Endothelial cell (in vitro differentiated cells): Measurements from ENCODE around the gene SPTB. TPM values are rescaled to one million over a fixed set of nuclear protein-coding genes. Genes with fewer than 3 reads are reported as not detected.

Source experiments
- DNase-seq: peaks from one replicate; pipeline ENCODE4 v3.0.0; 2021; ENCODE audit warnings: low spot score
- H3K27ac Mint-ChIP-seq: one replicate; pipeline ENCODE4 v1.8.0; 2021; ENCODE audit warnings: mixed read lengths, inconsistent platforms; ENCODE audit not compliant: unreplicated experiment
- H3K27me3 Mint-ChIP-seq: one replicate; pipeline ENCODE4 v1.8.0; 2021; ENCODE audit warnings: mild to moderate bottlenecking, moderate library complexity, mixed read lengths, inconsistent platforms; ENCODE audit not compliant: unreplicated experiment
- H3K36me3 Mint-ChIP-seq: one replicate; pipeline ENCODE4 v1.8.0; 2021; ENCODE audit warnings: mild to moderate bottlenecking, low read depth, mixed read lengths, inconsistent platforms; ENCODE audit not compliant: unreplicated experiment
- H3K4me1 Mint-ChIP-seq: one replicate; pipeline ENCODE4 v1.8.0; 2021; ENCODE audit warnings: mild to moderate bottlenecking, mixed read lengths, inconsistent platforms; ENCODE audit not compliant: unreplicated experiment
- H3K4me3 Mint-ChIP-seq: one replicate; pipeline ENCODE4 v1.8.0; 2021; ENCODE audit warnings: mild to moderate bottlenecking, mixed read lengths, inconsistent platforms; ENCODE audit not compliant: unreplicated experiment
- H3K9me3 Mint-ChIP-seq: one replicate; pipeline ENCODE4 v1.8.0; 2021; ENCODE audit warnings: mixed read lengths, inconsistent platforms; ENCODE audit not compliant: unreplicated experiment
- total RNA-seq: library from RNA; stranded (reverse); fragmentation: NEBNext Ultra II Directional; extraction: Animal tissue kit (Norgen Biotek cat#: 25700); gene quantifications from one replicate; pipeline ENCODE4 v1.2.1, GENCODE V29; 2021; ENCODE audit not compliant: unreplicated experiment
- TF ChIP-seq, protein P1 (sequence below): fragments of 200-600 bp; sonication (generic); IDR thresholded peaks from one replicate; pipeline ENCODE4 v1.5.0; 2021; ENCODE audit warnings: antibody characterized with exemption; ENCODE audit not compliant: unreplicated experiment

Gene SPTB
- total RNA-seq, 1 donor from 2014 or later = 0.08 TPM

- Mint-ChIP-seq H3K36me3 (no peaks in the 10 kb centered on the region), H3K4me1 (peaks cover 2% of the 10 kb centered on the region), H3K4me3 (no peak overlapping the region), H3K27ac (no peak overlapping the region), H3K27me3 (peaks cover 12% of the 10 kb centered on the region), H3K9me3 (no peaks in the 10 kb centered on the region)
- no peak for DNase-seq
- TF ChIP-seq, protein P1, sequence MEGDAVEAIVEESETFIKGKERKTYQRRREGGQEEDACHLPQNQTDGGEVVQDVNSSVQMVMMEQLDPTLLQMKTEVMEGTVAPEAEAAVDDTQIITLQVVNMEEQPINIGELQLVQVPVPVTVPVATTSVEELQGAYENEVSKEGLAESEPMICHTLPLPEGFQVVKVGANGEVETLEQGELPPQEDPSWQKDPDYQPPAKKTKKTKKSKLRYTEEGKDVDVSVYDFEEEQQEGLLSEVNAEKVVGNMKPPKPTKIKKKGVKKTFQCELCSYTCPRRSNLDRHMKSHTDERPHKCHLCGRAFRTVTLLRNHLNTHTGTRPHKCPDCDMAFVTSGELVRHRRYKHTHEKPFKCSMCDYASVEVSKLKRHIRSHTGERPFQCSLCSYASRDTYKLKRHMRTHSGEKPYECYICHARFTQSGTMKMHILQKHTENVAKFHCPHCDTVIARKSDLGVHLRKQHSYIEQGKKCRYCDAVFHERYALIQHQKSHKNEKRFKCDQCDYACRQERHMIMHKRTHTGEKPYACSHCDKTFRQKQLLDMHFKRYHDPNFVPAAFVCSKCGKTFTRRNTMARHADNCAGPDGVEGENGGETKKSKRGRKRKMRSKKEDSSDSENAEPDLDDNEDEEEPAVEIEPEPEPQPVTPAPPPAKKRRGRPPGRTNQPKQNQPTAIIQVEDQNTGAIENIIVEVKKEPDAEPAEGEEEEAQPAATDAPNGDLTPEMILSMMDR = no peak
These were observed 1.9 kb downstream of the SPTB start for GRCh38 chr14:64877846-64878245.

DNA sequence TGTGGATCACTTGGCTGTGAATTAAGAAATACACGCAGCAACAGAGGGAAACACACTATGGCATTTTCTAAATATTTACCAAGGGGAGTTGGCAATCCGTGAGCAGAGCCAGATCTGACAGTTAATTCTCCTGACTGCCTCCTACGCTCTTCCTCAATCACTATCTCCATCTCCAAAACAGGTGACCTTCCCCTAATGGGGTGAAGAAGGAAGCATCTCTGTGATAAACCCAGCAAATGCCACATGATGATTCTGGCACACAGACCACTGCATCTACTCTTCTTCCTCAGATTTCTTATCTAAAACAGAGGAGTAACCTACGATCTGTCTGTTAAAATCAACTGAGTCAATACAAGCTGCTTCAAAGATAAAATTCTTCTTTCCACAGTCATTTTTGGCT, 4.4 kb downstream of the SPTB start:
- H3K36me3 Mint-ChIP-seq = no peaks in the 10 kb centered on the region
- peaks cover 5% of the 10 kb centered on the region for H3K27me3 Mint-ChIP-seq
- H3K27ac Mint-ChIP-seq = no peak overlapping the region
- no peaks in the 10 kb centered on the region for H3K9me3 Mint-ChIP-seq
- TF ChIP-seq, protein P1 = no peak
- peaks cover 2% of the 10 kb centered on the region for H3K4me1 Mint-ChIP-seq
- no peak for DNase-seq
- no peak overlapping the region for H3K4me3 Mint-ChIP-seq

- Mint-ChIP-seq H3K9me3 (no peaks in the 10 kb centered on the region), H3K4me1 (peaks cover 4% of the 10 kb centered on the region), H3K27ac (no peak overlapping the region), H3K27me3 (peaks cover under 1% of the 10 kb centered on the region), H3K36me3 (no peaks in the 10 kb centered on the region), H3K4me3 (no peak overlapping the region)
- no peak for DNase-seq
- TF ChIP-seq, protein P1 = no peak
These were observed 6.0 kb downstream of the SPTB start for GRCh38 chr14:64873506-64874219.

- TF ChIP-seq, protein P1 = no peak
- DNase-seq = no peak
- Mint-ChIP-seq H3K27ac (no peak overlapping the region), H3K27me3 (peaks cover 2% of the 10 kb centered on the region), H3K36me3 (no peaks in the 10 kb centered on the region), H3K4me1 (peaks cover 4% of the 10 kb centered on the region), H3K4me3 (no peak overlapping the region), H3K9me3 (no peaks in the 10 kb centered on the region)
These were observed 8.4 kb downstream of the SPTB start for GRCh38 chr14:64871344-64871743.

- Mint-ChIP-seq H3K27ac (no peak overlapping the region), H3K9me3 (no peaks in the 10 kb centered on the region)
These were observed 9.5 kb downstream of the SPTB start for GRCh38 chr14:64870160-64870559.

More at GRCh38 chr14:64870160-64870559, 9.5 kb downstream of the SPTB start:
- H3K4me3 Mint-ChIP-seq = no peak overlapping the region
- H3K27me3 Mint-ChIP-seq = peaks cover 2% of the 10 kb centered on the region
- DNase-seq = no peak
- H3K4me1 Mint-ChIP-seq = peaks cover 4% of the 10 kb centered on the region
- TF ChIP-seq, protein P1 = no peak
- no peaks in the 10 kb centered on the region for H3K36me3 Mint-ChIP-seq
